Measurements from ENCODE around the gene AKIRIN1.
"Not testable (repeated sequence)": the region's sequence is repeated elsewhere in the genome, so short reads cannot be mapped to it uniquely, and the experiment has no call there.

Gene AKIRIN1

DNA sequence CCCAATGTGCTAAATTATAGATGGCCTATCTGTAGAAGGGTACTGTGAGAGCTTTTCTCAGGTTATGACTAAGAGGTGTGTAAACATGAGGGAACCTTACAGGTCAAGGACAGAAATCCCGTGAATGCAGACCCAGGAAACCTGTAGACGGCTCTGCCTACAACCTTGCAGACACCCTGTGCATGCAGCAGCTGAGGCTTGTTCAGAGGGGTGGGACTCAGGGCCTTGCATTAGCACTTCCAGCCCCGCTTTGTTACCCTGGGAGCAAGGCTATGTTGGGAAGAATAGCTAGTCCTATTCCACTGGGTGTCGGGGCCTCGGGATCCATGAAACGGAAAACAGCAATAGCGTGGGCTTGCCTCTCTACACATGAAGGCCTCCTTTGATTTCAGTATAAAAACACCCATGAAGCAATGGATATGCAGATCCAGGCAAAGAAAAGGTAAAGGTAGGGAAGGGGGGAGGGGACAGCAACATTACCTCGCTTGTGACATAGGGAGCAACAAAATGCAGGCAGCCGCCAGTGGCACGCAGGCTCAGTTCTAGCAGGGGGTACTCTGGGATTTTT is 25.6 kb downstream of the AKIRIN1 start:
- no peak overlapping the region for H3K4me3 ChIP-seq (ENCODE audit: low read length)
- TF ChIP-seq ZNF274 (IDR thresholded peaks at IDR 0.05; ENCODE audit: low read depth, low read length): no peak

- TF ChIP-seq ZNF274 (IDR thresholded peaks at IDR 0.05; ENCODE audit: low read depth, low read length): no peak
Observed at GRCh38 chr1:39017266-39017665, 26.2 kb downstream of the AKIRIN1 start.

DNA sequence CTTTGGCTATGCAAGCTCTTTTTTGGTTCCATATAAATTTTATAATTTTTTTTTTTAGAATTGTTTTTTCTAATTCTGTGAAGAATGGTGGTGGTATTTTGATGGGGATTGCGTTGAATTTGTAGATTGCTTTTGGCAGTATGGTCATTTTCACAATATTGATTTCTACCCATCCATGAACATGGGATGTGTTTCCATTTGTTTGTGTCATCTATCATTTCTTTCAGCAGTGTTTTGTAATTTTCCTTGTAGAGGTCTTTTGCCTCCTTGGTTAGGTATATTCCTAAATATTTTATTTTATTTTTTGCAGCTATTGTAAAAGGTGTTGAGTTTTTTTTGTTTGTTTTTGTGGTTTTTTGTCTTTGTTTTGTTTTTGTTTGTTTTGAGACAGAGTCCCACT is 29.4 kb downstream of the AKIRIN1 start:
- H3K4me3 ChIP-seq (ENCODE audit: low read length): not testable (repeated sequence)

More at GRCh38 chr1:39017266-39017665, 26.2 kb downstream of the AKIRIN1 start:
- H3K4me3 ChIP-seq (ENCODE audit: low read length): no peak overlapping the region

DNA sequence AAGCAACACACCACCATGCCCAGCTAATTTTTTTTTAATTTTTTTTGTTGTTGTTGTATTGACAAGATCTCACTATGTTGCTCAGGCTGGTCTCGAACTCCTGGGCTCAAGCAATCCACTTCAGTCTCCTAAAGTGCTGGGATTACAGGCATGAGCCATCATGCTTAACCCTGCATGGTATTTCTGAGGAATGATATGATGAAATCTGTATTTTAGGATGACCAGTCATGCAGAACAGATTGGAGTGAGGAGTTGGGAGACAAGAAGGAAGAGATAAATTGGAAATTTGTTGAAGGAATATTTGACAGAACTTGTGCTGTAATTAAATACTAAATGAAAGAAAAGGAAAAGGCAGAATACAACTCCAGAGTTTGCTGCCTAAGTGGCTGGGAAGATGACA is 30.4 kb downstream of the AKIRIN1 start:
- no peak overlapping the region for H3K4me3 ChIP-seq (ENCODE audit: low read length)
- TF ChIP-seq ZNF274 (IDR thresholded peaks at IDR 0.05; ENCODE audit: low read depth, low read length): no peak

DNA sequence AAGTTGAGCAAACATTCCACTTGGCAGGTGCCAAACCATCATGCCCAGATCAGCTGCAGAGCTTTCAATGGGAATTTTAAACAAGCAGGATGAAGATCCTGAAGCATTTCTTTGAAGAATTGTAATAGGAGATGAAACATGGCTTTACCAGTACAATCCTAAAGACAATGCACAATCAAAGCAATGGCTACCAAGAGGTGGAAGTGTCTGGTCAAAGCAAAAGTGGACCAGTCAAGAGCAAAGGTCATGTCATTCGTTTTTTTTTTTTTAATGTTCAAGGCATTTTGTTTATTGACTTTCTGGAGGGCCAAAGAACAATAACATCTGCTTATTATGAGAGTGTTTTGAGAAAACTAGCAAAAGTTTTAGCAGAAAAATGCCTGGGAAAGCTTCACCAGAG is 32.1 kb downstream of the AKIRIN1 start:
- TF ChIP-seq ZNF274 (IDR thresholded peaks at IDR 0.05; ENCODE audit: low read depth, low read length): no peak
- H3K4me3 ChIP-seq (ENCODE audit: low read length): no peak overlapping the region

- peak within 1 kb of the TSS; percentile 79 for H3K4me3 ChIP-seq (ENCODE audit: low read length)
- no peak for TF ChIP-seq ZNF274 (IDR thresholded peaks at IDR 0.05; ENCODE audit: low read depth, low read length)
Observed at GRCh38 chr1:39026051-39026865, 35.2 kb downstream of the AKIRIN1 start, which contains the start of gene NDUFS5. Gene NDUFS5, plus strand, starts transcription at chr1:39026350. Its CDS starts 2,375 bp downstream, at chr1:39028725.

GRCh38 chr1:39026866-39027507 is 35.9 kb downstream of the AKIRIN1 start:
- TF ChIP-seq ZNF274 (IDR thresholded peaks at IDR 0.05; ENCODE audit: low read depth, low read length): no peak
- peak overlapping the region; percentile 79 for H3K4me3 ChIP-seq (ENCODE audit: low read length)

- H3K4me3 ChIP-seq (ENCODE audit: low read length): no peak overlapping the region
- TF ChIP-seq ZNF274 (IDR thresholded peaks at IDR 0.05; ENCODE audit: low read depth, low read length): no peak
Observed at GRCh38 chr1:39034114-39034654, 43.1 kb downstream of the AKIRIN1 start.

- no peak overlapping the region for H3K4me3 ChIP-seq (ENCODE audit: low read length)
- no peak for TF ChIP-seq ZNF274 (IDR thresholded peaks at IDR 0.05; ENCODE audit: low read depth, low read length)
Observed at GRCh38 chr1:39036678-39037077, 45.6 kb downstream of the AKIRIN1 start.

DNA sequence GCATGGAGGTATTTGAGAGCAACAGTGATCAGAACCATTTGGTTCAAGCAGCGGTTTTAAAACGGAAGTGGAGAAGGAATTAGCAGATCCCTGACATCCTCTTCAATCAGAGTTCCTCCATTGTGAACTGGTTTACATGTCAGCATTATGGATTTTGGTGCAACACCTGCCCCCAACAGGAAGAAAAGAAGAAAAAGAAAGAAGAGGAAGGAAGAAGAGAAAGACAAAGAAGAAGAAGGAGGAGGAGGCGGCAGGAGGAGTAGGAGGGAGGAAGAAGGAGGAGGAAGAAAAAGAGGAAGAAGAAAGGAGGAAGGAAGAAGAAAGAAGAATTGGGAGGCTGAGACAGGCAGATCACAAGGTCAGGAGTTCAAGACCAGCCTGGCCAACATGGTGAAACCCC is 52.4 kb downstream of the AKIRIN1 start:
- no peak overlapping the region for H3K4me3 ChIP-seq (ENCODE audit: low read length)
- TF ChIP-seq ZNF274 (IDR thresholded peaks at IDR 0.05; ENCODE audit: low read depth, low read length): no peak

GRCh38 chr1:39044762-39045161 is 53.7 kb downstream of the AKIRIN1 start:
- no peak overlapping the region for H3K4me3 ChIP-seq (ENCODE audit: low read length)
- no peak for TF ChIP-seq ZNF274 (IDR thresholded peaks at IDR 0.05; ENCODE audit: low read depth, low read length)

DNA sequence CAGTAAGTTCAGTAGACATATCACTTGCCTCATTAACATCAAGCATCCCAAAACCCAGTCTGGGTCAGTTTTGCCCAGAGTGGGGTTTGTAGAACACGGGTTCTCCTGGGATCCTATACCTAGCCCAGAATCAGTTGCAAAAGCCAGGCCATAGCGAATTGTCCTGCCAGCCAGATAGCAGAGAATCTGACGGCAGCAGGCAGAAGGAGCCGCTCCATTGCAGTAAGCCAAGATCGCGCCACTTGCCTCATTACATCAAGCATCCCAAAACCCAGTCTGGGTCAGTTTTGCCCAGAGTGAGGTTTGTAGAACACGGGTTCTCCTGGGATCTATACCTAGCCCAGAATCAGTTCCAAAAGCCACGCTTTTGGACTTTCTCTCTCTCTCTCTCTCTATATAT is 54.2 kb downstream of the AKIRIN1 start:
- no peak overlapping the region for H3K4me3 ChIP-seq (ENCODE audit: low read length)
- TF ChIP-seq ZNF274 (IDR thresholded peaks at IDR 0.05; ENCODE audit: low read depth, low read length): no peak

- no peak overlapping the region for H3K4me3 ChIP-seq (ENCODE audit: low read length)
- no peak for TF ChIP-seq ZNF274 (IDR thresholded peaks at IDR 0.05; ENCODE audit: low read depth, low read length)
Observed at GRCh38 chr1:39046613-39047210, 55.6 kb downstream of the AKIRIN1 start.
